NCI-H1417 (cell line): ENCODE measurements around the gene DPP10.

Source experiments
- DNase-seq, 3 experiments: peaks; one replicate each; lab custom pipeline; 2025; lab: John Stamatoyannopoulos, UW

The DPP10 gene

DNA sequence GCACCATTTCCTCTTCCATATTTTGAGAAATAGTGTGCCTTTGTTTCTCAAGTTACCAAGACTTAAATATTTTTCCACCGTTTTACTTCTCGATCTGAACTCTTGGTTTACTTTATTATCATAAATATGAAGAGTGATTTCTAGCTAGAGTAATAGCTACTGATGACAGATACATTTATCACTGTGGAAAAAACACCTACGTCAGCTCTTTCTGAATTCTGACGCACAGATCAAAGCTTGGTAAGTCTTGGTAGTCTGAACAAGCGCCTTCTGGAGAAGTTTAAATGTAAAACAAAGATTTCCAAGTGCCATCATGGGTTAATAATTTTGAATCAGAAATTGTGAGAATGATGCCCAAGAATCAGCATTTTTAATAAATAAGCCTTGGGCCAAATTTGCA, 367.7 kb downstream of the DPP10 start:
- no peak for DNase-seq

DNA sequence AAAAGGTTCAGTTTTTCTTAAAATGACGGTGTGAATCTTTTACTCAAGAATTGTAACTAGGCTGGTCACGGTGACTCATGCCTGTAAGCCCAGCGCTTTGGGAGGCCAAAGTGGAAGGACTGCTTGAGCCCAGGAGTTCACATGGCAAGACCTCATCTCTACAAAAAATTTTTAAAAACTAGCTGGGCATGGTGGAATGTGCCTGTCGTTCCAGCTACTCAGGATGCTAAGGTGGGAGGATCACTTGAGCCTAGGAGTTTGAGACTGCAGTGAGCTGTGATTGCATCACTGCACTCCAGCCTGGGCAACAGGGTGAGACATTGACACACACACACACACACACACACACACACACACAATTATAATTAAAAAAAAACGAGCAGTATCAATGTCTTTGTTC, 369.8 kb downstream of the DPP10 start:
- DNase-seq, result no peak

DNA sequence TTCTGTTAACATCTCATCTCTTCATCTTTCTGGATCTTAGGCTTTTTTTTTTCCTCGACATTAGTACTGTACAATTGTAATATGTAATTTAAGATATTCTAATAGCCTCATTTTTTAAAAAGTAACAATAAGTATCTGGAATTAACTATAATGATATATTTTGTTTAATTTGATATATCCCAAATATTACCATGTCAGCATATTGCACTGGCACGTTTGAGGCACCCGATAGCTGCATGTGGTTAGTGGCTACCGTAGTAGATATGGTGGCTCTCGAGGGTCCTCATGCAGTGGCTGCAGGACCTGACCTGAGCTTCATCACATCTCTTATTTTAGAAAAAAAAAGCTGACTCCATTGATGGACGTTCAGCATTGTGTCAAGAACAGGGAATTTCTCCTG, 371.9 kb downstream of the DPP10 start:
- DNase-seq, result no peak

DNA sequence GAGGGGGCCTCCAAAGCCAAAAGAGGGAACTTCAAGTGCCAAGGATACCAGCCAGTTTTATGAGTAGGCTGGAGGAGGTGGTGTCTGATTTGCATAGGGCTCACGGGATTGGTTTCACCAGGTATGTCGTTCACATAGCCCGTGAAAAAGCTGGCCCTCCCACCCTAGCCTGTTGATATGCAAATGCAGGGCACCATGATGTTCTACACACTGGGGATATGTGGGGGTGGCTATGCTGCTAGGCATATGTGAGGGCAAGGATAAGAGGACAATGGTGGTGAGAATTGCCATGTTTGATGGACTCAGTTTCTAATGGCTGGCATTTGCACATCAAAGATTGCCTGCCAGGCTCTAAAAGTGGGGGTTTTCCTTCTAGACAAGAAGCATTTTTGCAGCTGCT, 378.6 kb downstream of the DPP10 start:
- no peak for DNase-seq

DNA sequence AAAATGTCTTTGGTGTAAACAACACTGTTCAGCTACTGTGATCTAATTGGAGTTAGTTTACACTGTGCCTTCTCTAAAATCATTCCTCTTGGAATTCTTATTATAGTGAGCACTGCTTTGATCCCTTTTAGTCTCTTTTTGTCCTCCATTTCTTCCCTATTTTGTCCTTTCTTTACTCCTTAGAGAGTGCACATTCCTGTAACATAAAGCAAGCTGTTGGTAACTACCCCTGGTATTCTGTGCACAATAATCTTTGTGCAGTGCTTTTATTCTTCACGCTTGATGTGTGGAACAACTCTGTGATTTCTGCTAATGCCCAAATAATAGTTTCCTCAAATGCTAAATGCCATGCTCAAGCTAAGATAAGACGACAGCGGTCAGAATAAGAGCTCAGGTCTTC, 401.5 kb downstream of the DPP10 start:
- no peak for DNase-seq

DNA sequence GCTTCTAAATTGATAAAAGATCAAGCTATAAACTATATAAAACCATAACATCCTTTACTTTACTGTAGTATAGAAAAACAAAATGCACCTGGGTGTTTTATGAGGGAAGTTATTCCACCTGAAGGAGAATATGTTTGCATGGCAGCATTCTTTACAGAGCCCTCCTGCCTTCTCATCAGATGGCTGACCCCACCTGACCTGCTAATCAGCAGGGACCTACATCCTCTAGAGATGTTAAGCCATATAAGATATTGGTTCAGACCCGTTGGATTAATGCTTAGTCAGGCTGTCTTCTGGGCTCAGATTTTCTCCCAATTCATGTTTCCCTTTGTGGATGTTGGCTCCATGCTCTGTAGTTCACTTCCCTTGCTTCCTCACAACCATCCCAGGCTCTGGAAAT, 414.8 kb downstream of the DPP10 start:
- DNase-seq, result no peak

DNA sequence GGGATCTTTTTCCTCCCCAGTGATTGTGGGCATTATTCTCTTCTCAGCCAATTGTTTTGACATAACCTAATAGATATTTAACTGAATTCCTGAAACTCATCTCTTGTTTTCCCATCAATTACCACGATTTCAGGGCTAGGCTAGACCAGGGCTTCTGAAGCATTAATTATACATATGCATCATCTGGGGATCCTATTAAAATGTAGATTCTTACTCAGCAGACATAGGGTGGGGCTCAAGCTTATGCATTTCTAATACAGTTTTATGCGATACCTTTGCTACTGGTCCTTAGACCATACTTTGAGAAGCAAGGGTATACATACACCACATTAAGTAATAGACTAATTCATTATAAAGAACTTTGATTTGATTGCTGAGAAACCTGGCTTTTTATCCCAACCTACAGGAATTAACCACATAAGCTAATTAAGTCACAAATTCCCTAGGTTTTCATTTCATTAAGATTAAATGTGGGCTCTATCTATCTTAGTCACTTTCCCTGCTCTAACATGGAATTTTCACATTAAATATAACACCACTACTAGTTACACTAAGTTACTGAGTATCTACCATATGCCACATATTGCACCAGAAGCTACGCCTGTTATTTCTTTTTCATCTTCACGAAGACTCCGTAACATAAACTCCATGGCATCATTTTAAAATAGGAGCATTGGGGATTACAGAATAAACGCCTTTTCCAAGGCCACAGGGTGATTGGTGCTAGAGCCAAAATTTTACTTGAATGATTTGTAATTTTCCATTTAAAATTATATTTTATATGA, 417.5 kb downstream of the DPP10 start:
- no peak for DNase-seq

DNA sequence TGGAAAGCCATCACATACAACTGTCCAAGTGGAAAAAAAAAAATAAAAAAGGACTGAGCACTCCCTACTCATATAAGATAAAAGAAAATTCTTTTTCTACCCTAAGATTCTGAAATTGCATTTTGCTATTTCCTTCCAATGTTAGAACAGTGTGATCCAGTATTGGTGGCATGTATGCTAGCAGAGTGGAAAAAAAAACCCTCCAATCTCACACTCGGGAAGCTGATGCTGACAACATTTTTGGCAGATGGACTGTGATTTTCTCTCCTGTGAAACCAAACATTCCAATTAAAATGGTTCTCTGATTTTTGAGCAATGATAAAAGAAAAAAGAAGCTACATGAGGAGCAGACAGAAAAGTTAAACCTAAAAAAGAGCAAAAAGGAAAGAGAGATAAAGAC, 419.8 kb downstream of the DPP10 start:
- DNase-seq, result no peak

DNA sequence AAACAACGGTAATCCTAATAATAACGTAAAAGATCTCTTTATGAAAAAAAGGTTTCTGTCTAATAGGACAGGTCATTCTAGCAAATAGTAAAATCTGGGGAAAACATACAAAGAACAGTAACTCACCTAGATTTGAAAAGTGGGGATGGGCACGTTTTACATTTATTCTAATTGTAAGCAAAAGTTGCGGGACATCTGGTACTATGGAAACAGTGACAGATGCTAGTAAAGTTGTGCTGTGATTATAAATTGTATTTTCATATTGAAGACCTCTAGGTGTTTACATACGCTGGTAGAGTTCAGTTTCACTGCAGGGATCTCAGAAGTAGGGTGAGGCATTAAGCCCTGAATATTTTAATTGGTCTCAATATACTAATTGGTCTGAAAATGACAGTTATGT, 422.5 kb downstream of the DPP10 start:
- DNase-seq, result no peak

DNA sequence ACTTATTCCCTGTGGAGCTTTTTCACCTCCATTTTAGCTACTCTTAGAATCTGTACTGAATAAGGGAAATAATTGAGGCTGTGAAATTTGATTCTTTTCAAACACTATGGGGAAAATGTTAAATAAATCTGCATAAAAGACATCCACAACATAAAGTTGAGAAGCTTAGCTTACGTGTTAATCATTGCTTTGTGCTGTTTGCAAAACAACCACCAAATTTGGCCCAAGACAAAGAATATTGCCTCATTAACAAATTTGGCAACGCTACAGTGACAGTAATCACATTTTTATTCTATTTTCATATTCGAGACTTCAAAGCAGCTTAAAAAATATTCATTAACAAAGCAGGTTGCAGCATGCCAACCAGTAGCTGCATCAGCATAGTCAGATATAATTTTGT, 437.6 kb downstream of the DPP10 start:
- DNase-seq, result no peak

DNA sequence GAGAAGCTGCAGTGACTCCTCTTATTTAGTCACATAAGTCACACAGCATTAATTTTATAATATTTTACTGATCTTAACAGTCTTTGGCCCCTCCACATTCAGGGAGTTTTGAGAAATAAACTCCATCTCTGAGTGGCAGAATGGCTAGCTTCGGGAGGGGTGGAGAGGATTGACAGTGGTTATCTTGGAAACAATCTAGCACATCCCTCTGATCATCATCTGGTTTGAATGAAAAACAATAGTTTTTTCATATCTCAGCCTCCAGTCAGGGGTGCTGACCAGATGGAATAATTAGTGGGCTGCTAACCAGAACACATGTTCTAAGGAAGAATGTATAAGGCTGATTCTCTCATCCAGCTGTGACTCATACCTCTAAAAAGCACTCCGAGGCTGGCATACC, 477.5 kb downstream of the DPP10 start:
- DNase-seq, result no peak

DNA sequence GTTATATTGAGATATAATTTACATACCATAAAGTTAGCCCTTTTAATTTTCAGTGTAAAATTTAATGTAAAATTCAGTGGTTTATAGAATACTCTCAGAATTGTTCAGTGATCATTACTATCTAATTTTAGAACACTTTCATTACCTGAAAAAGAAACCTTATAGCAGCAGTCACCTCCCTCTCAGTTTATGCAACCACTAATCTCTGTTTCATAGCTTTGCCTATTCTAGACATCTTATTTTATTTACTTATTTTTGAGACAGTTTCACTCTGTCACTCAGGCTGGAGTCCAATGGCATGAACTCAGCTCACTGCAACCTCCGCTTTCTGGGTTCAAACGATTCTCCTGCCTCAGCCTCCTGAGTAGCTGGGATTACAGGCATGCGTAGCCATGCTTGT, 479.6 kb downstream of the DPP10 start:
- no peak for DNase-seq

DNA sequence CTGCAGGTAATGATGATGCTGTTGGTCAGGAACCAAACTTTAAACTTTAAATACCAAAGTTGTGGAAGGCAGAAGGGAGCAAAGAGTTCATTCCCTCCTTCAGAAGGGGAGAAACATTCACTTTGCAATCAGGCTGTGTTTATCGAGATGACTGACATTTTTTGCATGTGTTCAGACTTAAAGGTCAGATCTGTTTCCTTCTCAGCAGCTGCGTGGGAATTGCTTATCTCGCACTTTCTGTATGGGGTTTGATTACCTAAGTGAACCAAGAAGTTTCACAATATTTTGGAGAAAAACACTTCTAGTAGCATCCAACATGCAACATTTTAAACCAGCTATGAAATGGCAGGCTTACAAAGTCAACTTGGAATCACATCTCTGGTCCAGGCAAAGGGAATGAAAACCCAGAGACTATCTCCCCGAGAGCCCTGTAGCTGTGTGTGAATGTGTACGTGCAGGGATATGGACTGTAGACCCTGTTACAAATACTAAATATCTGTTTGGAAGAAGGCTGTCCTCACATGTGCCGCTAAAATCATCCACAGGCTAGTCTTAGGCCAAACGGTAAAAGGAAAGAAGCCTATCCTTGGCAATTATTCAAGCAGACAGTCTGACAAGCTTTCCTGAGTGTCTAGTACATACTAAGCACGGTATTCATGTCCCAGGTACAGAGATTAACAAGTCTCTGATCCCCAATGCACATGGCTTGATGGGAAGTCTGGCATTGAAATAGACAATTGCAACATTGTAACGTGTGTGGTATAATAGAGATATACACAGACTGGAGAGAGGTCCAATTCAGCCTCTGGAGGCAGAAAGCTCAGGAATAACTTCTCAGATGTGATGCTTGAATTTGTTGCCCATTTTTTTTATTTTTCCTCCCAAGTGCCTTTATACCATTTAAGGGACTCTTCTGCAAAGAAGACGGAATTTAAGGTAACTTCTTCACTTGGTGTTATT, 483.1 kb downstream of the DPP10 start:
- DNase-seq, result no peak

DNA sequence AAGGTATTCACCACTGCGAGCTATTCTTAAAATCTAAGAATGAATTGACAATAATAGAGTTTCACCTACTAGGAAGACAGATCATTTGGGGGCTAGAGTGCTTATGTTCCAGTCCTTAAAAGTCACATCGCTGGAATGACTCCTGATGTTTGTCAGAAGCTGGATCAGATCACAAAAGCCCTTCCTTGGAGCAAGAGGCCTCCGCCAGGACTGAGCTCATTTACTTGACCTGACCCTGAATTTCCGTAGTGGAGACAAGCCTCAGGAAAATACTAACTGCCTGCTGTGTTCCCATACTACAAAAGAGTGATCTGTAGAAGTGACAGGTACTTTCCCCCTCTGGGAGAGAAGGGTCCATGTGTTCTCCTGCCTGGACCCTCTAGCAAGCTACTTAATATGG, 483.9 kb downstream of the DPP10 start:
- no peak for DNase-seq

DNA sequence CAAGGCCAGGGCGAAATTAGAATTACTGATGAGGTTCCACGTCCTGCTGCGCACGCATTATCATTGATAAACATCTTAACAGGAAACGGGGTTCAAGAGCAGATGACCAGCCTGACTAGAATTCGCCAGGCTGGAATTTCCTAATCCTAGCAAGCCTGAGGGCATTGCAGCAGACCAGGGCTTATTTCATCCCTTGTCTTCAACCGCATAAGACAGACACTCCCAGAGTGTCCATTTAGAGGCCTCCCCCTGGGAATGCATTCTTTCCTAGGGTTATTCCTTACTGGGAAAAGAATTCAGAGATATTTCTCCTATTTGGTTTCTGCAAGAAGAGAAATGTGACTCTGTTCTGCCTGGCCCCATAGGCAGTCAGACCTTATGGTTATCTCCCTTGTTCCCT, 486.8 kb downstream of the DPP10 start:
- no peak for DNase-seq

DNA sequence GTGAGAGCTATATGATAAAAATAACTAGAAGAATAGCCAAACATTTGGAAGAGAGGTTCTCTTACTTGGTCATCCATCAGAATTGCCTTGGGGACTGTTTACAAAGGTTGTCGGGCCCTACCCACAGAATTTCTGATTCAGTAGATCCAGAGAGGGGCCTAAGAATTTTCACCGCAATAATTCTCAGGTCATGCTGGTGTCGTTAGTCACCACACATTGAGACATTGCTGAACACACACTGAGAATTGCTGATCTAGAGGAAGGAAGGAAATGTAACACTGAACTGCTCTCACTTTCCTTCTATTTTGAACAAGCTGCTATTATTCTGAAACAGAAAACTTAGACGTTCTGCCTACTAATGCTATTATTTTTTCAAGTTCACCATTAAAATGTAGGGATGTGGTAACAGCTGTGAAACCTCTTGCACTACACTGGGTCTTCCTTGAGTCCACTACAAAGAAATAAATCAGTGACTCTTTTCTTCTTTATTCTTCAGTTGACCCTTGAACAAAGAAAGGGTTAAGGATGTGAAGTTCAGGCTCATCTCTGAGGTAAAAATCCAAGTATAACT, 491.3 kb downstream of the DPP10 start:
- DNase-seq, result no peak

DNA sequence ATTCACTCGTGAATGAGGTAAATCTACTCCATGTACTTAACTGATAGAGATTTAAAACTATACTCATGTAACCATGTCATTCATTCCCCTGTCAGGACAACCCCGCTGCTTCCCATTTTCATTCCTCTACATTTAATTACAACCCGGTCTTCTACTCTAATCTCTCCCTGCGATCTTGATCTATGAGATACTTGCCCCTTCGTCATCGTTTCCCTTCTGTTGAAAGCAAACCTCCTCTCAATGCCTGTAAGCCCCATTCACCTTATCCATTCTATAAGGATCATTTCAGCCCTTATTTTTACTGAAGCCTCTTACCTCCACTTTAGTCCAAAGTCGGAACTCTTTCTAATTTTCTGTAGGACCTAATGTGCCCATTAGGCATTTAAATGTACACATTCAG, 492.6 kb downstream of the DPP10 start:
- no peak for DNase-seq

DNA sequence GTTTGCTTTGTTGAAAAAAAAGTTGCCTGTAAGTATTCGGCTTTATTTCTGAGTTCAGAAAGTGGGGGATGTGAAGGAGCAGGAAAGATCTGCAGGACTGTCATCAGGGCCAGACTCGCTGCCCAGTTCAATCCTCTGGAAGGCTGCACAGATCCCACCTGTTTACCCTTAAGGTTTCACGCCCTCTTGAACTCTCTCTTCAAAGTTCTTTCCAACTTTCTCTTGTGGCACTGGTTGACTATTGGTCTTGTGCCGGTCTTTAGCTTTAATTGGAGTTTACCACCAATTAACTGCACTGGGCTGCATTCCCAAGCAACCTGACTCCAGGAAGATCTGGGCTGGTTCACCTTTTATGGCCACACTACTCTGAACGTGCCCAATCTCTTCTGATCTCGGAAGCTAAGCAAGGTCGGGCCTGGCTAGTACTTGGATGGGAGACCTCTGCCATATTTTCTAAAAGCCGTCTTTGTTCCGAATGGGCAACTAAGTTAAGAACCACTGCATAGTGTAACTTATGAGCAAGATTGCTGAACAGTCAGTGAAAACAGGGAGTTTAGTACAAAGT, 495.0 kb downstream of the DPP10 start:
- no peak for DNase-seq

DNA sequence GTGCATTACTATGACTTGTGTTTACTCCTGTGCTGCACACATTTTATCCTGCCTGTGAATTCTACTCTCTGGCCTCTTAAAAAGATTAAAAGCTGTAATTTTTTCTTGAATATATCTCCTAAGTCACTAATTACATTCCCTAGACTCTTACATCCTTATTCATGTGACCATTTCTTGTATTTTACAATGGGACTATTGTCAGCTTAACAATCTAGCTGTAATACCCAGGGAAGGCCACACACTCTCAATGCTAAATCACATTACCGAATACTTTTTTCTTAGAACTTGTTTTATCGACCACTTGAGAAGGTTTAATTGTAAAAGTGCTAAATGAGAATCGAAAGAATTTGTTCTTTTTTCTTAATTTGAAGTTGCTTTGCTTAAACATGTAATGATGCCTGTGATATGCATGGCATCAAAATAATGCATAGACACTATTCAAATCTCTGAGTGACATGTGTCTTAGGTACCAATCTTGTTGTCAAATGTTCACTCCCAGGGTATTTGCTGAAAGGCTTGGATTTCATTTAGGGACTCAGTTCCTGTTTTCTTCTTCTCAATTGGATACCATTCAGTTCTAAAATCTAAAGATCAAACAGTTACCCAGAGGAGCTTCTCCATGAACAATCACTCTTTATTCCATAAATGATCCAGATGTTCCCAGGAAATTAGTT, 498.5 kb downstream of the DPP10 start:
- no peak for DNase-seq

DNA sequence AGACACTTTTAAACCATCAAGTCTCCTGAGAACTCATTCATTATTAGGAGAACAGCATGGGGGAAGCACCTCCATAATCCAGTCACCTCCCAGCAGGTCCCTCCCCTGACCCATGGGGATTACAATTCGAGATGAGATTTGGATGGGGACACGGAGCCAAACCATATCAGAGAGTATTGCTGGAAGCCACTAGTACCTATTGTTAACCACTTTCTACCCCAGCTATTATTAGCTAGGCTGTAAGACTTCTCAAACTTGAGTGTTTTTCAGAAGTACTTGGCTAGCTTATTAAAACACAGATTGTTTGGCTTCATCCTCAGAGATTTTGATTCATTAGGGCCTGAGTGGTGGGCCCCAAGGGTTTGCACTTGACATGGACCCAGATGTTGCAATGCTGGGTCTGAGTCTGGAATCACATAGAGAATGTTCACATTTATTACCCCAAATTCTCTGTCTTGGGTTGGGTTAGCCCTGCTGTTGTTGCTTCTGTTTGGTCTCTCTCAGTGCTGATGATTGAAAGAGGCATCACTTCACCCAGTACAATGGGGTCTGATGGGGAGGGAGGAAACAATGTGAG, 506.9 kb downstream of the DPP10 start:
- no peak for DNase-seq

DNA sequence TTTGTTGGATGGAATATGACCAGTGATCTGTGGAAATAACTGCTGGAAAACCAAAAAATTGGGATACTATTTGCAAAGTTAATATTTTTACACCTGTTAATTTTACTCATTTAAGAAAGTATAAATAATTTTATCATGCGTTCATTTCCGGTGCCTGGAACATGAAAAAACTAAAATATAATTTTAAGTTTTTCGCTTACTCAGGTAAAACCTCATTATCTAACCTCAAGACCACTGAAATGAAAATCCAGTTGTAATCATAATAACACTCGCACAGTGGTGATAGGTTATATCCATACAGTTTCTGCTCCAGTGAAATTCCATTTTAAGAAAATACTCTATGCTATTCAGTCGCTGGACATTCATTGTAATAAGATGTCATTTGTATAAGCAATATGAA, 517.9 kb downstream of the DPP10 start:
- no peak for DNase-seq

DNA sequence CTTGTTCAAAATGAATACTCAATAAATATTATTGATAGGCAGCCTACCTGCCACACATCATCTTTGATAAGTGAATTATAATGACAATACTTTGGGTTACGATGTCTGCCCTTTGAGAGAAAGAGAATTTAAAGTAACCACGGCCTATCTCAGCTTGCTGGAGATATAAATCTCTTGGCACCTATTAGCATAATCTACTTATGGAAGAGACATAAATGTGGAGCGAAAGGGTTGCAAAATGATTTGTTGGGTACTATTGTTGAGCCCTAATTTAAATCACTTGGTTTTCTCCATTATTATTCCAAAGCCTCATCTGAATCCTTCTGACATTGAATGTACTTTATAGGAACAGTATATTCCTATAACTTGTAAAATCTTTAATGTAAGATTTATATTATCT, 520.1 kb downstream of the DPP10 start:
- no peak for DNase-seq
